T-helper 1 cell treated with Interleukin-12 subunit alpha and Interleukin-12 subunit beta and Interleukin-4 antibody, amounts not matched to agents 30 ng/mL and 1 ng/mL, for 36 hours (primary cell): ENCODE results near the gene PRDX2. TPM values are rescaled to one million over a fixed set of nuclear protein-coding genes. Genes with fewer than 3 reads are reported as not detected.

ENCODE experiments used
- intact Hi-C: fragments of 100-400 bp; cut with micrococcal nuclease; formaldehyde crosslinking; loops from one replicate; pipeline ENCODE4 v1.15.1; 2024
- total RNA-seq: library from RNA; stranded (reverse); gene quantifications from 2 replicates; pipeline ENCODE4 v1.2.3, GENCODE V29; 2022

The PRDX2 gene
- total RNA-seq = 300 and 302 TPM in 2 replicates

GRCh38 chr19:12801466-12802266 lies at the start of gene PRDX2, which contains the start of gene THSD8:
TSS of gene PRDX2 (minus strand) at chr19:12801800. CDS start at chr19:12801261, 539 bp downstream.
TSS of gene THSD8 (plus strand) at chr19:12802069. CDS start at chr19:12802072, 3 bp downstream.
- intact Hi-C loops = loop anchor here (1.0 to 2.0 kb wide), 2 partner anchors 41 to 79 kb away; partner anchors contain the start of gene TNPO2

- intact Hi-C loops = loop anchor here (1.0 to 2.0 kb wide), 6 partner anchors 19 to 283 kb away; no protein-coding TSS in a partner anchor
These were observed 45.8 kb upstream of the PRDX2 start for GRCh38 chr19:12847159-12848139.

- intact Hi-C loops = loop anchor here (1.0 to 2.0 kb wide), 6 partner anchors 20 to 282 kb away; no protein-coding TSS in a partner anchor
These were observed 45.0 kb upstream of the PRDX2 start for GRCh38 chr19:12846613-12847012.

- intact Hi-C loops = no loop called here
These were observed 42.6 kb upstream of the PRDX2 start for GRCh38 chr19:12843999-12844732.

GRCh38 chr19:12843328-12843727 lies 41.7 kb upstream of the PRDX2 start:
- intact Hi-C loops = no loop called here

- intact Hi-C loops = no loop called here
These were observed 40.9 kb upstream of the PRDX2 start for GRCh38 chr19:12842511-12842910.

GRCh38 chr19:12841094-12841493 lies 39.5 kb upstream of the PRDX2 start:
- intact Hi-C loops = no loop called here

GRCh38 chr19:12840091-12841079 lies 38.8 kb upstream of the PRDX2 start:
- intact Hi-C loops = loop anchor here (1.0 kb wide), 1 partner anchor 65 kb away; the partner anchor contains the start of gene HOOK2

GRCh38 chr19:12838886-12839756 lies 37.5 kb upstream of the PRDX2 start:
- intact Hi-C loops = loop anchor here (5.0 kb wide), 1 partner anchor 258 kb away; no protein-coding TSS in a partner anchor

- intact Hi-C loops = loop anchor here (5.0 kb wide), 1 partner anchor 259 kb away; no protein-coding TSS in a partner anchor
These were observed 36.7 kb upstream of the PRDX2 start, which contains the start of gene MAST1 for GRCh38 chr19:12838182-12838885. TSS of gene MAST1 (plus strand) at chr19:12838515. CDS start at chr19:12838573, 58 bp downstream.

GRCh38 chr19:12837225-12837624 lies 35.6 kb upstream of the PRDX2 start:
- intact Hi-C loops = loop anchor here (5.0 kb wide), 1 partner anchor 260 kb away; no protein-coding TSS in a partner anchor

- intact Hi-C loops = loop anchor here (5.0 kb wide), 1 partner anchor 261 kb away; no protein-coding TSS in a partner anchor
These were observed 34.9 kb upstream of the PRDX2 start for GRCh38 chr19:12836529-12836863.

- intact Hi-C loops = loop anchor here (5.0 kb wide), 1 partner anchor 262 kb away; no protein-coding TSS in a partner anchor
These were observed 33.6 kb upstream of the PRDX2 start for GRCh38 chr19:12834976-12835757.

- intact Hi-C loops = no loop called here
These were observed 33.0 kb upstream of the PRDX2 start, which contains the start of gene RTBDN for GRCh38 chr19:12834566-12834943. TSS of gene RTBDN (minus strand) at chr19:12834579. CDS start at chr19:12829979, 4,600 bp downstream.

- intact Hi-C loops = no loop called here
These were observed 32.4 kb upstream of the PRDX2 start for GRCh38 chr19:12833738-12834565.

- intact Hi-C loops = no loop called here
These were observed 31.8 kb upstream of the PRDX2 start for GRCh38 chr19:12833418-12833737.
